Thyroid gland (tissue), 4 donors: Measurements from ENCODE around the gene ALDH3B2.

Experiments used
- POLR2A ChIP-seq, 2 donors: fragments of 450-650 bp; IDR thresholded peaks; one replicate each; pipeline ENCODE4 v1.6.1; 2017; ENCODE audit warnings: antibody characterized with exemption in 2 of 2, mild to moderate bottlenecking in 2 of 2, moderate library complexity in 1 of 2
- TF ChIP-seq, protein P1 (sequence below), 6 experiments: fragments of 200-600 bp in 3 of 6; fragments of 450-650 bp in 3 of 6; sonication (generic) in 3 of 6; IDR thresholded peaks; one replicate each; pipeline ENCODE4 v1.5.1; 2016 to 2019; ENCODE audit warnings: antibody characterized with exemption in 6 of 6, mild to moderate bottlenecking in 2 of 6, inconsistent platforms in 1 of 6, moderate library complexity in 1 of 6

DNA sequence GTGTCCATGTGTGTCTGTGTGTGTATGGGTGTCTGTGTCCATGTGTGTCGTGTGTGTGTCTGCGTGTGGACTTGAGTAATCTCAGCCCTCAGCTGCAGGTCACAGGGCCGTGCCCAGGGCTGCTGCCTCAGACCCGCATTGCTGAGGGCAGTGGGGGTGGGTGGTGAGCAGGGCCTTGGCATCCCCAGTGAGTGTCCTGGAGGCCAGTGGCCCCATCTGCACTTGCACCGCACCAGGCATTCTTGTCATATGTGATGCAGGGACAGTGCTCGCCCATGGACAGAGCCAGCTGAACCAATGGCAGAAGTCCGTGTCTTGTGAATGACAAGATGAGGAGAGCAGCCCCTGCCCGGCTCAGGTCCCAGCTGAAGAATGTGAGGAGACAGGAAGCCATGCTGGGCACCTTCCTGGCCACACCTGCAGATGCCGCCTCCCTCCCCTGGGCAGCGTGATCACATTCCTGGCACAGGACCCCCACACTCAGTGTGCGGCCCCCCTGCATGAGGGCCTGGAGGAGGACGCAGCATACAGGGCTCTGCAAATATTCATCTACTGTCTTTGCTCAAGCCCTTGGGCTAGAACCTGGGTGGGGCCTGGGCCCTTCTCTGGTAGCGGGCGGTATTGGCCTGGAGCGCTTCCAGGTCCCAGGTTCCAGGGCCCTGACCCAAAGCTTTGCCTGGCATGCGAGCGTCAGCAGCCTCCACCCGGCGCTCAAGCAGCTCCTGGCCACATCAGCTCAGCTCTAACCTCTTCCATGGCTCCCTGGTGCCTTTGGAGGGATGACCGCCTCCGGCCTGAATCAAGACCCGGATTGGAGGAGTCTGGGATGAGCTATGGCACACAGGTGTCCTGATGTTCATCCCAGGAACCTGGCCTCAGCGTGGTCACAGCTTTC, 3.9 kb downstream of the ALDH3B2 start:
- TF ChIP-seq, protein P1, sequence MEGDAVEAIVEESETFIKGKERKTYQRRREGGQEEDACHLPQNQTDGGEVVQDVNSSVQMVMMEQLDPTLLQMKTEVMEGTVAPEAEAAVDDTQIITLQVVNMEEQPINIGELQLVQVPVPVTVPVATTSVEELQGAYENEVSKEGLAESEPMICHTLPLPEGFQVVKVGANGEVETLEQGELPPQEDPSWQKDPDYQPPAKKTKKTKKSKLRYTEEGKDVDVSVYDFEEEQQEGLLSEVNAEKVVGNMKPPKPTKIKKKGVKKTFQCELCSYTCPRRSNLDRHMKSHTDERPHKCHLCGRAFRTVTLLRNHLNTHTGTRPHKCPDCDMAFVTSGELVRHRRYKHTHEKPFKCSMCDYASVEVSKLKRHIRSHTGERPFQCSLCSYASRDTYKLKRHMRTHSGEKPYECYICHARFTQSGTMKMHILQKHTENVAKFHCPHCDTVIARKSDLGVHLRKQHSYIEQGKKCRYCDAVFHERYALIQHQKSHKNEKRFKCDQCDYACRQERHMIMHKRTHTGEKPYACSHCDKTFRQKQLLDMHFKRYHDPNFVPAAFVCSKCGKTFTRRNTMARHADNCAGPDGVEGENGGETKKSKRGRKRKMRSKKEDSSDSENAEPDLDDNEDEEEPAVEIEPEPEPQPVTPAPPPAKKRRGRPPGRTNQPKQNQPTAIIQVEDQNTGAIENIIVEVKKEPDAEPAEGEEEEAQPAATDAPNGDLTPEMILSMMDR (IDR thresholded peaks at IDR 0.05) = no peak
- TF ChIP-seq POLR2A (IDR thresholded peaks at IDR 0.05) = no peak
